Breast epithelium (tissue), 3 donors: ENCODE data around the gene PAQR6.

Experiments used
- POLR2AphosphoS5 ChIP-seq, 3 donors: sonication (generic); formaldehyde crosslinking; IDR thresholded peaks; one replicate each; pipeline ENCODE4 v1.6.1; 2017; ENCODE audit warnings: antibody characterized with exemption in 3 of 3
- TF ChIP-seq, protein P1 (sequence below), 3 donors: fragments of 450-650 bp; IDR thresholded peaks; one replicate each; pipeline ENCODE4 v1.5.1; 2016 to 2017; ENCODE audit warnings: antibody characterized with exemption in 3 of 3, mild to moderate bottlenecking in 3 of 3, moderate library complexity in 3 of 3

DNA sequence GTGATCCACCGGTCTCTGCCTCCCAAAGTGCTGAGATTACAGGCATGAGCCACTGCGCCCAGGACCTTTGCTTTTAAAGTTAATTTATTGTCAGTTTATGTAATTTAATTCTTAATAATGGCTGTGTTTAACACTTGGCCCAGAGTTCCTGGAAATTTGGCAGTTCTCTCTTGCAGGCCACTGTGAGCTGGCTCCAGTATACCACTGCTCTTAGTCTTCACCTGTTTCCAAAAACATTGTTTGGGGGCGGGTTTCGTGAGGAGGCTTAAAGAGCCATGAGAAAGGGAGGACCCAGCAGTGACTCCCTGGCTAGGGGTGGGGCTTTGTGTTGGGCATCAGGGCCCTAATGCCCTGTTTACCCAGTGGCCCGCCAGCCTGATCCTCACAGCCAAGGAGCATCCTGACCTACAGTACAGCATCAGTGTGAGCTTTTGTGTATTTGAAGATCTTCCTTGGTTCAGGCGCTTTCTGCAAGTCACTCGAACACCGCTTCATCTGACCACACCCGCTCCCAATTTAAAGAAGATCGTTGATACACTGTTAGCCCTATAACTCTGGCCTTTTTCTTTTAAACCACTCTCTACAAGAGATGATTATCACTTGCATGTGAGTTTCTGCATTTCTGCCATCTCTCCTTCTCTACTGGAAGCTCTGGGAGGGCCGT is 17.9 kb downstream of the PAQR6 start:
- TF ChIP-seq, protein P1, sequence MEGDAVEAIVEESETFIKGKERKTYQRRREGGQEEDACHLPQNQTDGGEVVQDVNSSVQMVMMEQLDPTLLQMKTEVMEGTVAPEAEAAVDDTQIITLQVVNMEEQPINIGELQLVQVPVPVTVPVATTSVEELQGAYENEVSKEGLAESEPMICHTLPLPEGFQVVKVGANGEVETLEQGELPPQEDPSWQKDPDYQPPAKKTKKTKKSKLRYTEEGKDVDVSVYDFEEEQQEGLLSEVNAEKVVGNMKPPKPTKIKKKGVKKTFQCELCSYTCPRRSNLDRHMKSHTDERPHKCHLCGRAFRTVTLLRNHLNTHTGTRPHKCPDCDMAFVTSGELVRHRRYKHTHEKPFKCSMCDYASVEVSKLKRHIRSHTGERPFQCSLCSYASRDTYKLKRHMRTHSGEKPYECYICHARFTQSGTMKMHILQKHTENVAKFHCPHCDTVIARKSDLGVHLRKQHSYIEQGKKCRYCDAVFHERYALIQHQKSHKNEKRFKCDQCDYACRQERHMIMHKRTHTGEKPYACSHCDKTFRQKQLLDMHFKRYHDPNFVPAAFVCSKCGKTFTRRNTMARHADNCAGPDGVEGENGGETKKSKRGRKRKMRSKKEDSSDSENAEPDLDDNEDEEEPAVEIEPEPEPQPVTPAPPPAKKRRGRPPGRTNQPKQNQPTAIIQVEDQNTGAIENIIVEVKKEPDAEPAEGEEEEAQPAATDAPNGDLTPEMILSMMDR (IDR thresholded peaks at IDR 0.05) = no peak
- no peak for TF ChIP-seq POLR2AphosphoS5 (IDR thresholded peaks at IDR 0.05)
